A673 (cell line): ENCODE results near the gene RNF25.
"Not testable (repeated sequence)": the region's sequence is repeated elsewhere in the genome, so short reads cannot be mapped to it uniquely, and the experiment has no call there.

Experiments
- EZH2 ChIP-seq: fragments of 200-600 bp; sonication (generic); IDR thresholded peaks from 2 replicates; pipeline ENCODE4 v1.6.1; 2017; ENCODE audit warnings: borderline replicate concordance, low read depth, mild to moderate bottlenecking, mixed read lengths, antibody characterized with exemption, low read length; ENCODE audit not compliant: poor library complexity, severe bottlenecking
- TF ChIP-seq, protein P1 (sequence below): fragments of 300-800, 200-600 bp; sonication (generic); conservative IDR thresholded peaks from 2 replicates; pipeline ENCODE4 v1.5.1; 2017; ENCODE audit warnings: low read depth, mild to moderate bottlenecking, antibody characterized with exemption, low read length, moderate library complexity, mixed read lengths

DNA sequence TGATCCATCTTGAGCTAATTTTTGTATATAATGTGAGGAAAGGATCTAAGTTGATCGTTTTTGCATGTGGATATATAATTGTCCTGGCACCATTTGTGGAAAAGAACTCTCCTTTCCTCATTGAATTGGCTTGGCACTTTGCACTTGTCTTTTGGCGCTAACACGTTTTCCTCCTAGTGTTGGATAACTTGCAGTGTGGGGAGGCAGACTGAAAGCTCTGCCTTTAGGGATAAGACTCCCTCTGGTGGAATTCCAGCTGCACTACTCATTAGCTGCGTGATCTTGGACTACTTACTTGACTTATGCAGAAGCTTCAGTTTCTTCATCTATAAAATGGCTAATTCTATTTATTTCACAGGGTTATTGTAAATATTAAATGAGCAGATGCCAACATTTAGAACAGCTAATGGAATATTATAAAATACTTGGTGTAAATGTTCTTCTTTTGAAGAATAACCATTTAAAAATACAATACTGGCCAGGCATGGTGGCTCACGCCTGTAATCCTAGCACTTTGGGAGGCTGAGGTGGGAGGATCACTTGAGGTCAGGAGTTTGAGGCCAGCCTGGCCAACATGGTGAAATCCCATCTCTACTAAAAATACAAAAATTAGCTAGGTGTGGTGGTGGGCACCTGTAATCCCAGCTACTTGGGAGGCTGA, 15.7 kb upstream of the RNF25 start:
- not testable (repeated sequence) for TF ChIP-seq EZH2
- TF ChIP-seq, protein P1, sequence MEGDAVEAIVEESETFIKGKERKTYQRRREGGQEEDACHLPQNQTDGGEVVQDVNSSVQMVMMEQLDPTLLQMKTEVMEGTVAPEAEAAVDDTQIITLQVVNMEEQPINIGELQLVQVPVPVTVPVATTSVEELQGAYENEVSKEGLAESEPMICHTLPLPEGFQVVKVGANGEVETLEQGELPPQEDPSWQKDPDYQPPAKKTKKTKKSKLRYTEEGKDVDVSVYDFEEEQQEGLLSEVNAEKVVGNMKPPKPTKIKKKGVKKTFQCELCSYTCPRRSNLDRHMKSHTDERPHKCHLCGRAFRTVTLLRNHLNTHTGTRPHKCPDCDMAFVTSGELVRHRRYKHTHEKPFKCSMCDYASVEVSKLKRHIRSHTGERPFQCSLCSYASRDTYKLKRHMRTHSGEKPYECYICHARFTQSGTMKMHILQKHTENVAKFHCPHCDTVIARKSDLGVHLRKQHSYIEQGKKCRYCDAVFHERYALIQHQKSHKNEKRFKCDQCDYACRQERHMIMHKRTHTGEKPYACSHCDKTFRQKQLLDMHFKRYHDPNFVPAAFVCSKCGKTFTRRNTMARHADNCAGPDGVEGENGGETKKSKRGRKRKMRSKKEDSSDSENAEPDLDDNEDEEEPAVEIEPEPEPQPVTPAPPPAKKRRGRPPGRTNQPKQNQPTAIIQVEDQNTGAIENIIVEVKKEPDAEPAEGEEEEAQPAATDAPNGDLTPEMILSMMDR = peak; percentile 89
